Measurements from ENCODE around the gene LBHD2.

LBHD2 gene

DNA sequence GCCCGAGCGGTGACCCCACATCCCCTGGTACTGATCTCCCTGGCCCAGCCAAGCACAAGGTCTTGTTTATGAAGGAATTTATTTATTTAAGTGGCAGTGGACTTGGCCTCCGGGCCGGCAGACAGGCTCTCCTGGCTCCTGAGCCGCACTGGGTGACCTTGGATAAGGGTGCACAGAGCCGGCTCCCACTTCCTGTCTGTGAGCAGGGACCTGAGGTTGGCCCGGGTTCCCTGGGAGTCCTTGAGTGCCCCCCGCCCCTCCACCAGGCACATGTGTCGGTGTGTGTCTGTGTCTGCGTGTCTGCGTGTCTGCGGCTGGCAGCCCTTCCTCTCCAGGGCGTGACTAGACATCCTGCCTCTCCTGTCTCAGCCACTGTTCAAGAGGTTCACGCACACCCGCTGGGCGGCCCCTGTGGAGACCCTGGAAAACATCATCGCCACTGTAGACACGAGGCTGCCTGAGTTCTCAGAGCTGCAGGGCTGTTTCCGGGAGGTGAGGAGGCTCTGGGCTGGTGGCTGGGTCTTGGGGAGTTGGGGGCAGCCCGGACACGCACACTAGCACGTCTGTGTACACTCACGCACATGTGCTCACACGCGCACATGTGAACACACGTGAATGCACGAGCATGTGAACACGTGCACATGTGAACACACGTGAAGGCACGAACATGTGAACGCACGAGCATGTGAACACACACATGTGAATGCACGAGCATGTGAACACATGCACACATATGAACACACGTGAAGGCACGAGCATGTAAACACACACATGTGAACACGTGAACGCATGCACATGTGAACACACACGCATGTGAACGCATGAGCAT is 48.6 kb downstream of the LBHD2 start:
- no peak for DNase-seq (ENCODE audit: low read depth)

- DNase-seq (ENCODE audit: low read depth): no peak
Observed at GRCh38 chr14:103133210-103134140, 49.5 kb downstream of the LBHD2 start.

GRCh38 chr14:103134405-103134804 is 50.4 kb downstream of the LBHD2 start:
- DNase-seq (ENCODE audit: low read depth): no peak

DNA sequence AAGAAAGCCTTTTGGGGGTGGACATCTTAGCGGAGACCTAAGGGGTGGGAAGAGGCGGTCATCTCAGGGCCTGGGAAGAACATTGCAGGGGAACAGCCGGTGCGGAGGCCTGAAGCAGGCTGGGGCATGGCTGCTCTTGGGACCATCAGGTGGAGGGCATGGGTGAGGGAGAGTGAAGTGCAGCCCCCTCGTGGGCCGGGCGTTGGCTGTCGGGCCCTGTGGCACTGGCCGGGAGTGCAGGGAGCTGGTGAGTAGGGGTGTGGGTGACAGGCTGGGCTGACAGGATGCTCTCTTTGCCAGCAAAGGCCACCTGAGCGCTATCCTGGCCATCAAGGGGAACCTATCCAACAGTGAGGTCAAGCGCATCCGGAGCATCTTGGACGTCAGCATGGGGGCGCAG is 50.9 kb downstream of the LBHD2 start:
- no peak for DNase-seq (ENCODE audit: low read depth)

DNA sequence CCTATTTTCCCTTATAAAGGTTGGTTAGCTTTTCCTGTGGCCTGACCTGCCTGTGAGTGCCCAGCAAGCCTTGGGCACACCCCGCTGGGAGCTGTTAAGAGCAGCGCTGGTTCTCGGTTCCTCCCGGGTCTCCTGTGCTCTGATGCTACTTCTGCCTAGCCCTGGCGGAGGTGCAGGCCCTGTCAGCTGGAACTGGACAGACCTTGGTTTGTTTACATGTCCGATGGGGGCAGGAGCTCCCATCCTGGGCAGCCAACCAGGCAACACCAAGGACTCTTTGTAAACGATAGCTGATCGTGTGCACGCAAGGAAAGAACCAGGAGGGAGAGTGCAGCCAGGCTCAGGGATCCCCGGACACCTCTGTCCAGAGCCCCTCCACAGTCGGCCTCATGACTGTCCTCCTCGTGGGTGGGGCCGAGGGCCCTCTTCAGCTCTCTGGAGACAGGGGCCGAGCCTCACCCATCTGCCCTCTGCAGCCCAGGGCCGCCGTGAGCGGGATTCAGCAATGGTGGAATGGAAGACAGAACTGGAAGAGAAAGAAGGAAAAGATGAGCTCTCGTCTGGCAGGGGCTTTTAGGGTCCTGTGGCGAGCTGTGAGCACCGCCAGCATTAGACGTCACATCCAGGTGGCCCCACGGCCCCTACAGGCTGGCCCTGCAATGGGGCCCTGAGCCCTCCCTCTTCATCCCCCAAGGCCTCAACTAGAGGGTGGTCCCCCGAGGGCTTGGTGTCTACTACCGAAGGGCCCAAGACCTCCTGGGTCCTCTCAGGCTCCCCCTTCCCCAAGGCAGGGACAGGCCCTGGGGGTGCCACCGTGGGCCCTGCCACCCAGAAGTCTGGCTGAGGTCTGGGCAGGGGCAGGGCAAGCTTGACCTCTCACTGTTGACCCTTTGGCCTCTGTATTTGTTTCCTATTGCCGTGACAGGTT is 51.6 kb downstream of the LBHD2 start:
- DNase-seq (ENCODE audit: low read depth): no peak

GRCh38 chr14:103136388-103137271 is 52.6 kb downstream of the LBHD2 start:
- peak; percentile 73 for DNase-seq (ENCODE audit: low read depth)

DNA sequence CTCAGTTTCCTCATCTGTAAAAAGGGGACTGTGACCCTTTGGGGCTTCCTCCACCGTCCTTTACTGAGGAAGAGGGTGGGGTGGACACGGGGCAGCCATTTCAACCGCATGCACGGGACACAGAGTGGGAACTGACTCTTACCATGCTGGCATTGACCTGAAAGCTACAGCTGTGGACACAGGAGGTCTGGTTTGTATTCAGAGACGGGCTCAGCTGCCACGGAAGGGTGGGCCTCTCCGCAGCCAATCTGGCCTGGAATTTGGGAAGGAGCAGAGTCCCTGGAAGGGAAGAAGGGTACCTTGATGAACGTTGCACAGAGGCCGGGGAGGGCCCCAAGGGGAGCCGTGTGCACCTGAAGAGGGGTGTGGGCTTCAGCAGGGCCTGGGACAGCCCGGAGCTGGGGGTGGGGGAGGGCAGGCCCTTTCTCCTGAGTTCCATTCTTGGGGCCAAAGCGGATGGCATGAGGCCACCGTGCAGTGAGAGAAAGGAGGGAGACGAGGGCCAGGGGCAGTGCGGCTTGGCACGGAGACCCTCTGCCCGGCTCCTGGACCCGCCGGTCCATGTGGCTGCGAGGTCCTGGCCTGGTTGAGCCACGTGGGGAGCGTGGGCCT is 53.8 kb downstream of the LBHD2 start:
- DNase-seq (ENCODE audit: low read depth): no peak

GRCh38 chr14:103138301-103139131 is 54.5 kb downstream of the LBHD2 start:
- no peak for DNase-seq (ENCODE audit: low read depth)

- no peak for DNase-seq (ENCODE audit: low read depth)
Observed at GRCh38 chr14:103139132-103140025, 55.4 kb downstream of the LBHD2 start.

Measured in EH (cell line).